Trophoblast cell (in vitro differentiated cells and primary cell): ENCODE measurements around the gene NOD1.

Experiments used
- DNase-seq, 2 donors: peaks; one replicate each; pipeline ENCODE4 v3.0.0-alpha.2; 2016
- H2AFZ ChIP-seq: 2 replicates; pipeline ENCODE4 v1.6.1; 2013; ENCODE audit warnings: low read length, moderate library complexity, mild to moderate bottlenecking; ENCODE audit not compliant: insufficient read depth, poor library complexity
- H2AK5ac ChIP-seq: 2 replicates; pipeline ENCODE4 v1.6.1; 2013; ENCODE audit warnings: mild to moderate bottlenecking, low read length
- H2BK120ac ChIP-seq: 2 replicates; pipeline ENCODE4 v1.6.1; 2013; ENCODE audit warnings: low read length, mild to moderate bottlenecking, moderate library complexity; ENCODE audit not compliant: insufficient read depth, poor library complexity
- H2BK12ac ChIP-seq: 2 replicates; pipeline ENCODE4 v1.6.1; 2013; ENCODE audit warnings: mild to moderate bottlenecking, low read length, moderate library complexity
- H2BK5ac ChIP-seq: 2 replicates; pipeline ENCODE4 v1.6.1; 2013; ENCODE audit warnings: low read length, low read depth, moderate library complexity, mild to moderate bottlenecking; ENCODE audit not compliant: poor library complexity
- H3K14ac ChIP-seq: 2 replicates; pipeline ENCODE4 v1.6.1; 2013; ENCODE audit warnings: mild to moderate bottlenecking, low read length
- H3K18ac ChIP-seq: 2 replicates; pipeline ENCODE4 v1.6.1; 2013; ENCODE audit warnings: mild to moderate bottlenecking, low read length
- H3K23ac ChIP-seq: 2 replicates; pipeline ENCODE4 v1.6.1; 2013; ENCODE audit warnings: low read length
- H3K27ac ChIP-seq: 2 replicates; pipeline ENCODE4 v1.5.1; 2013; ENCODE audit warnings: low read depth, mild to moderate bottlenecking, inconsistent platforms, low read length, moderate library complexity
- H3K27me3 ChIP-seq: 2 replicates; pipeline ENCODE4 v1.6.1; 2013; ENCODE audit warnings: inconsistent platforms, mild to moderate bottlenecking, low read length, moderate library complexity; ENCODE audit not compliant: insufficient read depth
- H3K36me3 ChIP-seq, 2 experiments: 1 replicate in 1 of 2; 2 replicates in 1 of 2; pipeline ENCODE4 v1.6.1; 2013; ENCODE audit warnings: low read length in 2 of 2, mild to moderate bottlenecking in 2 of 2, moderate library complexity in 1 of 2; ENCODE audit not compliant: insufficient read depth in 2 of 2, control insufficient read depth in 1 of 2
- H3K4ac ChIP-seq: 2 replicates; pipeline ENCODE4 v1.6.1; 2013; ENCODE audit warnings: low read depth, mild to moderate bottlenecking, low read length, moderate library complexity
- H3K4me1 ChIP-seq, 2 experiments: 1 replicate in 1 of 2; 2 replicates in 1 of 2; pipeline ENCODE4 v1.6.1; 2013; ENCODE audit warnings: low read length in 2 of 2, mild to moderate bottlenecking in 2 of 2, moderate library complexity in 1 of 2; ENCODE audit not compliant: insufficient read depth in 2 of 2, control insufficient read depth in 1 of 2
- H3K4me2 ChIP-seq: 2 replicates; pipeline ENCODE4 v1.6.1; 2013; ENCODE audit warnings: inconsistent platforms, mild to moderate bottlenecking, low read length, moderate library complexity
- H3K4me3 ChIP-seq: 2 replicates; pipeline ENCODE4 v1.5.1; 2013; ENCODE audit warnings: mild to moderate bottlenecking, low read depth, low read length, inconsistent platforms
- H3K79me1 ChIP-seq: one replicate; pipeline ENCODE4 v1.6.1; 2013; ENCODE audit warnings: low read length
- H3K79me2 ChIP-seq: 2 replicates; pipeline ENCODE4 v1.6.1; 2013; ENCODE audit warnings: low read length, mild to moderate bottlenecking; ENCODE audit not compliant: control insufficient read depth, insufficient read depth, poor library complexity
- H3K9ac ChIP-seq: 2 replicates; pipeline ENCODE4 v1.6.1; 2013; ENCODE audit warnings: mild to moderate bottlenecking, low read length
- H3K9me3 ChIP-seq: 2 replicates; pipeline ENCODE4 v1.6.1; 2013; ENCODE audit warnings: low read depth, mild to moderate bottlenecking, control low read depth, inconsistent platforms, low read length; ENCODE audit not compliant: insufficient read depth
- H4K12ac ChIP-seq: 2 replicates; pipeline ENCODE4 v1.6.1; 2013; ENCODE audit warnings: low read depth, mild to moderate bottlenecking, low read length, moderate library complexity
- H4K8ac ChIP-seq: 2 replicates; pipeline ENCODE4 v1.6.1; 2013; ENCODE audit warnings: low read depth, mild to moderate bottlenecking, low read length, moderate library complexity
- H4K91ac ChIP-seq: one replicate; pipeline ENCODE4 v1.6.1; 2013; ENCODE audit warnings: low read depth, mild to moderate bottlenecking, low read length, moderate library complexity
- WGBS: extraction: QIAGEN DNeasy Blood & Tissue Kit; methylation state at CpG from one replicate; pipeline ENCODE4 v1.1.7; 2013; ENCODE audit warnings: missing lambda C conversion rate; ENCODE audit not compliant: insufficient read length, insufficient coverage; ENCODE audit errors: extremely low coverage; 5-methylcytosine and 5-hydroxymethylcytosine counted together

Gene NOD1

GRCh38 chr7:30405179-30405578 lies 73.4 kb downstream of the NOD1 start:
- WGBS, result no CpG with 5 or more reads among the region's 2 CpGs
- no peak overlapping the region for H3K18ac ChIP-seq

DNA sequence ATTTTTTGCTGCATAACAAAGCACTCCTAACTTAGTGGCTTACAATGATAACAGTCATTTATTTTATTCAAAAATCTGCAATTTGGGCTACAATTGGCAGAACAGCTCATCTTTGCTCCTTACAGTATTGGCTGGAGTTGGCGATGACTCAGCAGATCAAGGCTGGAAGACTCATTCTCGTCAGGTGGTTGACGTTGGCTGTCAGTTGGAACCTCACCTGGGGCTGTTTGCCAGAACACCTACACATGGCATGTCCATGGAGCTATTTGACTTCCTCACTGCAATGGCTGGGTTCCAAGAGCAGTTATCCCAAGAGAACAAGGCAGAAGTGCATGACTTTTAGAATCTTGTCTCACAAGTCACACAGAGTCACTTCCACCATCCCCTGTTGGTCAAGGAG lies 75.1 kb downstream of the NOD1 start:
- no peak overlapping the region for H3K23ac ChIP-seq
- no peaks in the 10 kb centered on the region for H3K79me2 ChIP-seq
- H3K9ac ChIP-seq, result no peak overlapping the region
- H4K12ac ChIP-seq, result no peak overlapping the region
- peaks cover 0 to 2% of the 10 kb centered on the region in 2 experiments for H3K36me3 ChIP-seq
- no peak overlapping the region for H2BK120ac ChIP-seq
- no peaks in the 10 kb centered on the region for H3K4me1 ChIP-seq
- H2BK5ac ChIP-seq, result no peak overlapping the region
- H3K4me2 ChIP-seq, result no peak overlapping the region
- no peak for DNase-seq
- H2AK5ac ChIP-seq, result no peak overlapping the region
- WGBS, result no CpG with 5 or more reads among the region's 3 CpGs
- no peaks in the 10 kb centered on the region for H3K79me1 ChIP-seq
- no peak overlapping the region for H2AFZ ChIP-seq
- H3K27me3 ChIP-seq, result no peaks in the 10 kb centered on the region
- no peak overlapping the region for H3K18ac ChIP-seq
- H2BK12ac ChIP-seq, result no peak overlapping the region
- H3K14ac ChIP-seq, result no peak overlapping the region
- H4K8ac ChIP-seq, result no peak overlapping the region
- no peak overlapping the region for H3K27ac ChIP-seq
- no peak overlapping the region for H3K4ac ChIP-seq
- no peak overlapping the region for H4K91ac ChIP-seq
- no peak overlapping the region for H3K4me3 ChIP-seq
- peaks cover 1% of the 10 kb centered on the region for H3K9me3 ChIP-seq

More at GRCh38 chr7:30405179-30405578, 73.4 kb downstream of the NOD1 start:
- Histone ChIP-seq H2AK5ac (no peak overlapping the region), H2BK120ac (no peak overlapping the region), H3K4me1 (no peaks in the 10 kb centered on the region), H3K79me1 (no peaks in the 10 kb centered on the region), H3K4ac (no peak overlapping the region), H3K27me3 (no peaks in the 10 kb centered on the region), H4K12ac (no peak overlapping the region), H3K36me3 (peaks cover 0 to 2% of the 10 kb centered on the region in 2 experiments), H2BK12ac (no peak overlapping the region), H3K4me3 (no peak overlapping the region), H3K14ac (no peak overlapping the region), H4K8ac (no peak overlapping the region), H3K79me2 (no peaks in the 10 kb centered on the region), H3K4me2 (no peak overlapping the region), H3K27ac (no peak overlapping the region), H3K9me3 (peaks cover 1% of the 10 kb centered on the region), H3K9ac (no peak overlapping the region), H4K91ac (no peak overlapping the region), H2BK5ac (no peak overlapping the region), H3K23ac (no peak overlapping the region), H2AFZ (no peak overlapping the region)
- DNase-seq, result no peak

DNA sequence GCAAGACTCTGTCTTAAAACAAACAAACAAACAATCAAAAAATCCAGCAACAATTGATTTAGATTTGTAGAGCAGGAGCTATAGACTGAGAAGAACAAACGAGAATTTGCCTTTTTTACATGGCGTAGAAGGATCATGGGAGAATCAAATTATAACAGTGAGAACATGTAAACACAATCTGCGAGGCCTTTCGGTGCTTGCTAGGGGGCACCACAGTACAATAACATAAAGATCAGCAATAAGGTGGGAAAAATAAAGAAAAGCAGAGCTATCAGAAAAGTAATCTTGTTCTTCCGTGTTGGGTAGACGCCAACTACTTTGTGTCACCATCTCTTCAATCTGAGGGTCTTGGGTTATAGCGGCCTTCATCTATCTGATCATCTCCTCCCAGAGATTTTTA lies 82.2 kb downstream of the NOD1 start:
- Histone ChIP-seq H3K79me1 (no peaks in the 10 kb centered on the region), H2AFZ (no peak overlapping the region), H2AK5ac (no peak overlapping the region), H4K12ac (no peak overlapping the region), H4K8ac (no peak overlapping the region), H3K4me1 (no peaks in the 10 kb centered on the region), H3K27me3 (no peaks in the 10 kb centered on the region), H2BK5ac (no peak overlapping the region), H2BK12ac (no peak overlapping the region), H3K9ac (no peak overlapping the region), H2BK120ac (no peak overlapping the region), H3K14ac (no peak overlapping the region), H3K36me3 (no peaks in the 10 kb centered on the region), H4K91ac (no peak overlapping the region), H3K79me2 (no peaks in the 10 kb centered on the region), H3K23ac (no peak overlapping the region), H3K4me3 (no peak overlapping the region), H3K4ac (no peak overlapping the region), H3K27ac (no peak overlapping the region), H3K4me2 (no peak overlapping the region), H3K9me3 (no peaks in the 10 kb centered on the region), H3K18ac (no peak overlapping the region)
- DNase-seq, result no peak
- WGBS, result no CpG with 5 or more reads among the region's 7 CpGs

DNA sequence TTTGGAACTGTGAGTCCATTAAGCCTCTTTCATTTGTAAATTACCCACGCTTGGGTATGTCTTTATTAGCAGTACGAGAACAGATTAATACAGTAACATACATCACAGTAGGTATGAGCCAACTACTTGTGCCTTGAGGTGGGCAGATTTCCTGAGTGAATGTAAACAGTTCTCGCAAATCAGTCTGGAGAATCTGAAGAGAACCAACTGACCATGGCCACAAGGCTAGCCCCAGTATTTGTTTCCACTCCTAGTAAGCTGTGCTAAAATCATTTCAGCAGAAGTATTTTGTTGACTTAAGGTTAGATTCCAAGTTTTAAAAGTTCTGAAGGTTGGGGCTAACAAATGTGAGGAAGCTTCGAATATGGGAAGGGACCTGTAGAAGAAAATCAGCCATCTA lies 82.9 kb downstream of the NOD1 start:
- Histone ChIP-seq H4K12ac (no peak overlapping the region), H3K27me3 (no peaks in the 10 kb centered on the region), H4K91ac (no peak overlapping the region), H3K9me3 (no peaks in the 10 kb centered on the region), H3K4me3 (no peak overlapping the region), H3K79me1 (no peaks in the 10 kb centered on the region), H3K36me3 (no peaks in the 10 kb centered on the region), H2BK5ac (no peak overlapping the region), H3K4me1 (no peaks in the 10 kb centered on the region), H3K14ac (no peak overlapping the region), H3K79me2 (no peaks in the 10 kb centered on the region), H3K9ac (no peak overlapping the region), H3K27ac (no peak overlapping the region), H3K4me2 (no peak overlapping the region), H2AK5ac (no peak overlapping the region), H4K8ac (no peak overlapping the region), H2AFZ (no peak overlapping the region), H3K23ac (no peak overlapping the region), H2BK120ac (no peak overlapping the region), H2BK12ac (no peak overlapping the region), H3K4ac (no peak overlapping the region), H3K18ac (no peak overlapping the region)
- DNase-seq, result no peak
- no CpG with 5 or more reads among the region's 4 CpGs for WGBS
